ENCODE results near the gene DLG2.

DNA sequence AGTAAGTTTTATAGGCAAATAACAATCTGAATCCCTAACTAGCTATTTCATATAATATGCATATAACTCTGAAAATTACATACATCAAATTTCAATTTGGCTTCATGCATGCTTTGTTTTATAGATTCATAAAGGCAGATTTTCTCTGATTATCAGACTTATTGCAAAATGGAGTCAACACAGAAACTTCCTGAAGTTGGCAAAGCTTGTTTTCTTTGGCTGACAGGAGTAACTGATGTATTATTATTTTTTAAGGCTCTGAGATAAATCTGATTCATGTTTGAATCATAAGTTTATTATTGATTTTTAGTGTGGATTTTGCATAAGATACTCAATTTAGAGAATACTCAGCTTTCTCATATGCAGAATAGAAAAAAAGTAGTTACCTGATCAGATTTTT lies 1984.6 kb downstream of the DLG2 start:
- no peak for TF ChIP-seq TAF1 (IDR thresholded peaks at IDR 0.05; ENCODE audit: borderline replicate concordance, insufficient read depth, low read length)
- TF ChIP-seq, protein P1, sequence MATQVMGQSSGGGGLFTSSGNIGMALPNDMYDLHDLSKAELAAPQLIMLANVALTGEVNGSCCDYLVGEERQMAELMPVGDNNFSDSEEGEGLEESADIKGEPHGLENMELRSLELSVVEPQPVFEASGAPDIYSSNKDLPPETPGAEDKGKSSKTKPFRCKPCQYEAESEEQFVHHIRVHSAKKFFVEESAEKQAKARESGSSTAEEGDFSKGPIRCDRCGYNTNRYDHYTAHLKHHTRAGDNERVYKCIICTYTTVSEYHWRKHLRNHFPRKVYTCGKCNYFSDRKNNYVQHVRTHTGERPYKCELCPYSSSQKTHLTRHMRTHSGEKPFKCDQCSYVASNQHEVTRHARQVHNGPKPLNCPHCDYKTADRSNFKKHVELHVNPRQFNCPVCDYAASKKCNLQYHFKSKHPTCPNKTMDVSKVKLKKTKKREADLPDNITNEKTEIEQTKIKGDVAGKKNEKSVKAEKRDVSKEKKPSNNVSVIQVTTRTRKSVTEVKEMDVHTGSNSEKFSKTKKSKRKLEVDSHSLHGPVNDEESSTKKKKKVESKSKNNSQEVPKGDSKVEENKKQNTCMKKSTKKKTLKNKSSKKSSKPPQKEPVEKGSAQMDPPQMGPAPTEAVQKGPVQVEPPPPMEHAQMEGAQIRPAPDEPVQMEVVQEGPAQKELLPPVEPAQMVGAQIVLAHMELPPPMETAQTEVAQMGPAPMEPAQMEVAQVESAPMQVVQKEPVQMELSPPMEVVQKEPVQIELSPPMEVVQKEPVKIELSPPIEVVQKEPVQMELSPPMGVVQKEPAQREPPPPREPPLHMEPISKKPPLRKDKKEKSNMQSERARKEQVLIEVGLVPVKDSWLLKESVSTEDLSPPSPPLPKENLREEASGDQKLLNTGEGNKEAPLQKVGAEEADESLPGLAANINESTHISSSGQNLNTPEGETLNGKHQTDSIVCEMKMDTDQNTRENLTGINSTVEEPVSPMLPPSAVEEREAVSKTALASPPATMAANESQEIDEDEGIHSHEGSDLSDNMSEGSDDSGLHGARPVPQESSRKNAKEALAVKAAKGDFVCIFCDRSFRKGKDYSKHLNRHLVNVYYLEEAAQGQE (IDR thresholded peaks at IDR 0.05; ENCODE audit: insufficient read depth in 1 of 2, low read depth in 2 of 2, low read length in 2 of 2), result no peak
- no peak for TF ChIP-seq POLR2AphosphoS5 (IDR thresholded peaks at IDR 0.05; ENCODE audit: low read depth, low read length)
- no peak for TF ChIP-seq SIN3A (IDR thresholded peaks at IDR 0.05; ENCODE audit: borderline replicate concordance, insufficient read depth, low read length)
